Stimulated activated naive B cell treated with anti-CD40 and anti-IgM and Interleukin-4, amounts not matched to agents 10 μg/mL and 1 μg/mL and 100 μg/mL, for 72 hours (primary cell): Measurements from ENCODE around the gene INVS.

ENCODE experiments used
- ATAC-seq, 2 donors: fragments of 150-1000 bp; cut with Tn5 transposase; replicated peaks; 2 replicates each; pipeline ENCODE4 v1.10.0; 2021; ENCODE audit warnings: moderate library complexity in 1 of 2
- DNase-seq: peaks from one replicate; pipeline ENCODE4 v3.0.0; 2021
- H3K27ac Mint-ChIP-seq: one replicate; pipeline ENCODE4 v1.8.0; 2022; ENCODE audit warnings: mild to moderate bottlenecking, mixed read lengths
- H3K27me3 Mint-ChIP-seq, 2 donors: one replicate each; pipeline ENCODE4 v1.8.0; 2022; ENCODE audit warnings: mixed read lengths in 2 of 2
- H3K36me3 Mint-ChIP-seq, 2 donors: one replicate each; pipeline ENCODE4 v1.8.0; 2022; ENCODE audit warnings: mixed read lengths in 2 of 2, mild to moderate bottlenecking in 1 of 2
- H3K4me1 Mint-ChIP-seq, 2 donors: one replicate each; pipeline ENCODE4 v1.8.0; 2022; ENCODE audit warnings: mixed read lengths in 2 of 2, mild to moderate bottlenecking in 1 of 2
- H3K4me3 Mint-ChIP-seq, 2 donors: one replicate each; pipeline ENCODE4 v1.8.0; 2022; ENCODE audit warnings: mild to moderate bottlenecking in 2 of 2, mixed read lengths in 2 of 2, moderate library complexity in 1 of 2
- H3K9me3 Mint-ChIP-seq, 2 donors: one replicate each; pipeline ENCODE4 v1.8.0; 2022; ENCODE audit warnings: mixed read lengths in 2 of 2, mild to moderate bottlenecking in 1 of 2

The INVS gene

GRCh38 chr9:100267211-100267610 is 168.2 kb downstream of the INVS start:
- ATAC-seq (no peak), DNase-seq (no peak)
- Mint-ChIP-seq H3K4me1 (no peaks in the 10 kb centered on the region), H3K36me3 (peaks cover 10 to 41% of the 10 kb centered on the region in 2 donors), H3K4me3 (no peak overlapping the region), H3K9me3 (no peaks in the 10 kb centered on the region), H3K27ac (no peak overlapping the region), H3K27me3 (no peaks in the 10 kb centered on the region)

- H3K36me3 Mint-ChIP-seq: peaks cover 17 to 44% of the 10 kb centered on the region in 2 donors
- ATAC-seq (no peak), DNase-seq (no peak)
- no peaks in the 10 kb centered on the region for H3K4me1 Mint-ChIP-seq
- H3K9me3 Mint-ChIP-seq: no peaks in the 10 kb centered on the region
- no peak overlapping the region for H3K27ac Mint-ChIP-seq
- no peak overlapping the region for H3K4me3 Mint-ChIP-seq
- no peaks in the 10 kb centered on the region for H3K27me3 Mint-ChIP-seq
These were observed 169.2 kb downstream of the INVS start for GRCh38 chr9:100268271-100268670.

- Mint-ChIP-seq H3K4me1 (no peaks in the 10 kb centered on the region), H3K27ac (no peak overlapping the region), H3K27me3 (no peaks in the 10 kb centered on the region), H3K4me3 (no peak overlapping the region), H3K36me3 (peaks cover 18 to 39% of the 10 kb centered on the region in 2 donors), H3K9me3 (no peaks in the 10 kb centered on the region)
- no peak for ATAC-seq
- no peak for DNase-seq
These were observed 170.6 kb downstream of the INVS start for GRCh38 chr9:100269656-100270055.

- ATAC-seq: peak; percentile 74
- peak overlapping the region in 1 of 2 donors; percentile 12 for H3K4me3 Mint-ChIP-seq
- peaks cover 0 to 8% of the 10 kb centered on the region in 2 donors for H3K9me3 Mint-ChIP-seq
- peaks cover 41 to 66% of the 10 kb centered on the region in 2 donors for H3K36me3 Mint-ChIP-seq
- H3K4me1 Mint-ChIP-seq: peaks cover 12 to 21% of the 10 kb centered on the region in 2 donors
- no peak for DNase-seq
- no peaks in the 10 kb centered on the region for H3K27me3 Mint-ChIP-seq
- peak overlapping the region; percentile 86 for H3K27ac Mint-ChIP-seq
These were observed 178.3 kb downstream of the INVS start for GRCh38 chr9:100277166-100277979.

GRCh38 chr9:100281066-100281465 is 182.0 kb downstream of the INVS start:
- H3K9me3 Mint-ChIP-seq: peaks cover 5 to 14% of the 10 kb centered on the region in 2 donors

GRCh38 chr9:100281676-100282387 is 182.8 kb downstream of the INVS start:
- Mint-ChIP-seq H3K27ac (peak overlapping the region; percentile 51), H3K4me1 (peaks cover 8 to 15% of the 10 kb centered on the region in 2 donors), H3K9me3 (peaks cover 5 to 10% of the 10 kb centered on the region in 2 donors), H3K27me3 (no peaks in the 10 kb centered on the region), H3K36me3 (peaks cover 53 to 73% of the 10 kb centered on the region in 2 donors), H3K4me3 (no peak overlapping the region)
- DNase-seq: no peak
- ATAC-seq: no peak

More at GRCh38 chr9:100281066-100281465, 182.0 kb downstream of the INVS start:
- H3K4me1 Mint-ChIP-seq: peaks cover 12 to 19% of the 10 kb centered on the region in 2 donors
- peaks cover 54 to 74% of the 10 kb centered on the region in 2 donors for H3K36me3 Mint-ChIP-seq
- ATAC-seq (no peak), DNase-seq (no peak)
- H3K27me3 Mint-ChIP-seq: no peaks in the 10 kb centered on the region
- H3K4me3 Mint-ChIP-seq: no peak overlapping the region
- H3K27ac Mint-ChIP-seq: no peak overlapping the region

GRCh38 chr9:100282388-100282719 is 183.3 kb downstream of the INVS start:
- peaks cover 2 to 12% of the 10 kb centered on the region in 2 donors for H3K4me1 Mint-ChIP-seq
- ATAC-seq (no peak), DNase-seq (no peak)
- peaks cover 5 to 10% of the 10 kb centered on the region in 2 donors for H3K9me3 Mint-ChIP-seq
- H3K27me3 Mint-ChIP-seq: no peaks in the 10 kb centered on the region
- no peak overlapping the region for H3K27ac Mint-ChIP-seq
- H3K36me3 Mint-ChIP-seq: peaks cover 53 to 73% of the 10 kb centered on the region in 2 donors
- H3K4me3 Mint-ChIP-seq: no peak overlapping the region

GRCh38 chr9:100284247-100284646 is 185.2 kb downstream of the INVS start:
- peaks cover 61 to 75% of the 10 kb centered on the region in 2 donors for H3K36me3 Mint-ChIP-seq

GRCh38 chr9:100285080-100285479 is 186.0 kb downstream of the INVS start:
- H3K4me3 Mint-ChIP-seq: no peak overlapping the region
- no peak for ATAC-seq
- H3K27ac Mint-ChIP-seq: no peak overlapping the region
- H3K4me1 Mint-ChIP-seq: peaks cover 2 to 5% of the 10 kb centered on the region in 2 donors
- H3K36me3 Mint-ChIP-seq: peaks cover 64 to 76% of the 10 kb centered on the region in 2 donors
- H3K9me3 Mint-ChIP-seq: peaks cover 10 to 20% of the 10 kb centered on the region in 2 donors
- no peaks in the 10 kb centered on the region for H3K27me3 Mint-ChIP-seq
- no peak for DNase-seq

More at GRCh38 chr9:100284247-100284646, 185.2 kb downstream of the INVS start:
- ATAC-seq: no peak
- Mint-ChIP-seq H3K27ac (no peak overlapping the region), H3K4me1 (peaks cover 2 to 5% of the 10 kb centered on the region in 2 donors), H3K9me3 (peaks cover 10 to 18% of the 10 kb centered on the region in 2 donors), H3K27me3 (no peaks in the 10 kb centered on the region), H3K4me3 (no peak overlapping the region)
- no peak for DNase-seq

- H3K36me3 Mint-ChIP-seq: peaks cover 69 to 79% of the 10 kb centered on the region in 2 donors
- peaks cover 2 to 5% of the 10 kb centered on the region in 2 donors for H3K4me1 Mint-ChIP-seq
These were observed 186.6 kb downstream of the INVS start for GRCh38 chr9:100285601-100286000.

GRCh38 chr9:100286257-100286656 is 187.2 kb downstream of the INVS start:
- Mint-ChIP-seq H3K36me3 (peaks cover 72 to 85% of the 10 kb centered on the region in 2 donors), H3K27me3 (no peaks in the 10 kb centered on the region), H3K27ac (no peak overlapping the region), H3K4me1 (peaks cover 2 to 5% of the 10 kb centered on the region in 2 donors), H3K9me3 (peaks cover 10 to 20% of the 10 kb centered on the region in 2 donors), H3K4me3 (no peak overlapping the region)
- ATAC-seq: no peak
- DNase-seq: no peak

More at GRCh38 chr9:100285601-100286000, 186.6 kb downstream of the INVS start:
- Mint-ChIP-seq H3K27ac (no peak overlapping the region), H3K27me3 (no peaks in the 10 kb centered on the region), H3K4me3 (no peak overlapping the region), H3K9me3 (peaks cover 10 to 20% of the 10 kb centered on the region in 2 donors)
- ATAC-seq: no peak
- DNase-seq: no peak

GRCh38 chr9:100287186-100287585 is 188.1 kb downstream of the INVS start:
- H3K4me1 Mint-ChIP-seq: peaks cover 2 to 5% of the 10 kb centered on the region in 2 donors
- H3K9me3 Mint-ChIP-seq: peaks cover 10 to 20% of the 10 kb centered on the region in 2 donors
- H3K27me3 Mint-ChIP-seq: no peaks in the 10 kb centered on the region
- ATAC-seq (no peak), DNase-seq (no peak)
- no peak overlapping the region for H3K27ac Mint-ChIP-seq
- peaks cover 77 to 90% of the 10 kb centered on the region in 2 donors for H3K36me3 Mint-ChIP-seq
- no peak overlapping the region for H3K4me3 Mint-ChIP-seq

- Mint-ChIP-seq H3K27ac (no peak overlapping the region), H3K27me3 (no peaks in the 10 kb centered on the region), H3K4me3 (no peak overlapping the region), H3K9me3 (peaks cover 5 to 13% of the 10 kb centered on the region in 2 donors), H3K4me1 (peaks cover 3 to 5% of the 10 kb centered on the region in 2 donors), H3K36me3 (peaks cover 74 to 90% of the 10 kb centered on the region in 2 donors)
- ATAC-seq: no peak
- DNase-seq: no peak
These were observed 191.7 kb downstream of the INVS start for GRCh38 chr9:100290714-100291113.

- no peak for ATAC-seq
- Mint-ChIP-seq H3K4me3 (no peak overlapping the region), H3K27me3 (no peaks in the 10 kb centered on the region), H3K36me3 (peaks cover 63 to 89% of the 10 kb centered on the region in 2 donors), H3K27ac (no peak overlapping the region), H3K9me3 (peaks cover 5 to 10% of the 10 kb centered on the region in 2 donors), H3K4me1 (peaks cover 0 to 3% of the 10 kb centered on the region in 2 donors)
- no peak for DNase-seq
These were observed 193.4 kb downstream of the INVS start for GRCh38 chr9:100292414-100292813.
